SK-N-SH treated with all-trans-retinoic acid at 6 μM for 48 hours (cell line): Measurements from ENCODE around the gene FLNC.

Experiments
- ATAC-seq: fragments of 200-7000 bp; cut with Tn5 transposase; 3 replicates; pipeline ENCODE4 v1.9.1; 2020; ENCODE audit warnings: mild to moderate bottlenecking, moderate library complexity
- ARNTL ChIP-seq: fragments of 450-650 bp; formaldehyde crosslinking; IDR thresholded peaks from 2 replicates; pipeline ENCODE4 v1.5.0; 2020; ENCODE audit warnings: low read depth, mild to moderate bottlenecking, moderate library complexity, borderline replicate concordance
- BACH2 ChIP-seq: fragments of 250-450 bp; sonication (Bioruptor Pico); IDR thresholded peaks from 2 replicates; pipeline ENCODE4 v1.9.0; 2021; ENCODE audit warnings: mild to moderate bottlenecking, borderline replicate concordance
- CREB5 ChIP-seq: fragments of 250-450 bp; sonication (Bioruptor Pico); IDR thresholded peaks from 2 replicates; pipeline ENCODE4 v1.5.1; 2020; ENCODE audit warnings: low read depth, mild to moderate bottlenecking, moderate library complexity
- CSDC2 ChIP-seq: fragments of 250-450 bp; sonication (Bioruptor Pico); IDR thresholded peaks from 2 replicates; pipeline ENCODE4 v1.5.0; 2020; ENCODE audit warnings: mild to moderate bottlenecking, moderate library complexity
- CSRNP3 ChIP-seq: fragments of 250-450 bp; sonication (Bioruptor Pico); IDR thresholded peaks from 2 replicates; pipeline ENCODE4 v1.5.1; 2021; ENCODE audit warnings: mild to moderate bottlenecking, moderate library complexity
- ESRRG ChIP-seq: fragments of 250-450 bp; sonication (Bioruptor Pico); IDR thresholded peaks from 2 replicates; pipeline ENCODE4 v1.6.1; 2021; ENCODE audit warnings: mild to moderate bottlenecking
- GLIS3 ChIP-seq: fragments of 250-450 bp; sonication (Bioruptor Pico); IDR thresholded peaks from 2 replicates; pipeline ENCODE4 v1.5.0; 2020; ENCODE audit warnings: mild to moderate bottlenecking, moderate library complexity
- ISL1 ChIP-seq: fragments of 250-450 bp; sonication (Bioruptor Pico); IDR thresholded peaks from 2 replicates; pipeline ENCODE4 v2.1.2; 2022; ENCODE audit warnings: mild to moderate bottlenecking, moderate library complexity
- OSR1 ChIP-seq: fragments of 250-450 bp; sonication (Bioruptor Pico); IDR thresholded peaks from 2 replicates; pipeline ENCODE4 v1.8.0; 2022; ENCODE audit warnings: moderate library complexity, mild to moderate bottlenecking, inconsistent platforms
- PATZ1 ChIP-seq: fragments of 250-450 bp; sonication (Bioruptor Pico); IDR thresholded peaks from 2 replicates; pipeline ENCODE4 v1.8.0; 2020; ENCODE audit warnings: mild to moderate bottlenecking, moderate library complexity, borderline replicate concordance
- POU6F1 ChIP-seq: fragments of 250-450 bp; sonication (Bioruptor Pico); IDR thresholded peaks from 2 replicates; pipeline ENCODE4 v1.8.0; 2021; ENCODE audit warnings: low read depth, mild to moderate bottlenecking, moderate library complexity, borderline replicate concordance
- PPARA ChIP-seq: fragments of 250-450 bp; sonication (Bioruptor Pico); IDR thresholded peaks from 2 replicates; pipeline ENCODE4 v1.5.0; 2020; ENCODE audit warnings: mild to moderate bottlenecking, borderline replicate concordance
- RARB ChIP-seq: fragments of 250-450 bp; sonication (Bioruptor Pico); IDR thresholded peaks from 2 replicates; pipeline ENCODE4 v1.8.0; 2021; ENCODE audit warnings: mild to moderate bottlenecking, moderate library complexity
- SNAI2 ChIP-seq: fragments of 250-450 bp; sonication (Bioruptor Pico); IDR thresholded peaks from 2 replicates; pipeline ENCODE4 v1.5.0; 2020; ENCODE audit warnings: mild to moderate bottlenecking, moderate library complexity
- TCF4 ChIP-seq: fragments of 250-450 bp; sonication (Bioruptor Pico); IDR thresholded peaks from 2 replicates; pipeline ENCODE4 v1.8.0; 2021; ENCODE audit warnings: mild to moderate bottlenecking, moderate library complexity, borderline replicate concordance
- TOX ChIP-seq: fragments of 250-450 bp; sonication (Bioruptor Pico); IDR thresholded peaks from 2 replicates; pipeline ENCODE4 v1.8.0; 2021; ENCODE audit warnings: mild to moderate bottlenecking, moderate library complexity, borderline replicate concordance
- TSHZ2 ChIP-seq: fragments of 250-450 bp; sonication (Bioruptor Pico); IDR thresholded peaks from 2 replicates; pipeline ENCODE4 v1.5.0; 2020; ENCODE audit warnings: mild to moderate bottlenecking, moderate library complexity
- ZC3H10 ChIP-seq: fragments of 250-450 bp; sonication (Bioruptor Pico); IDR thresholded peaks from 2 replicates; pipeline ENCODE4 v1.5.1; 2021; ENCODE audit warnings: mild to moderate bottlenecking, moderate library complexity
- ZFP30 ChIP-seq: fragments of 450-650 bp; formaldehyde crosslinking; IDR thresholded peaks from 2 replicates; pipeline ENCODE4 v1.5.0; 2022; ENCODE audit warnings: mild to moderate bottlenecking, moderate library complexity
- ZNF565 ChIP-seq: fragments of 450-650 bp; formaldehyde crosslinking; conservative IDR thresholded peaks from 2 replicates; pipeline ENCODE4 v1.5.0; 2020; ENCODE audit warnings: low read depth, mild to moderate bottlenecking, moderate library complexity
- ZNF70 ChIP-seq: fragments of 450-650 bp; formaldehyde crosslinking; IDR thresholded peaks from 2 replicates; pipeline ENCODE4 v1.5.0; 2020; ENCODE audit warnings: mild to moderate bottlenecking, moderate library complexity
- ZNF8 ChIP-seq: fragments of 450-650 bp; formaldehyde crosslinking; IDR thresholded peaks from 2 replicates; pipeline ENCODE4 v1.5.0; 2020; ENCODE audit warnings: mild to moderate bottlenecking, moderate library complexity

The FLNC gene

GRCh38 chr7:128889121-128889520, 58.9 kb downstream of the FLNC start:
- no peak for ATAC-seq
- TF ChIP-seq CREB5 (no peak), PPARA (CRISPR knock-in tag) (no peak), ARNTL (no peak), GLIS3 (no peak), CSDC2 (CRISPR knock-in tag) (no peak), ZNF70 (CRISPR knock-in tag) (no peak), PATZ1 (CRISPR knock-in tag) (no peak), ZNF8 (CRISPR knock-in tag) (no peak), ZFP30 (no peak), POU6F1 (no peak), ESRRG (CRISPR knock-in tag) (no peak), CSRNP3 (CRISPR knock-in tag) (no peak), RARB (CRISPR knock-in tag) (no peak), TOX (no peak), SNAI2 (CRISPR knock-in tag) (no peak), OSR1 (CRISPR knock-in tag) (no peak), ISL1 (no peak), TSHZ2 (CRISPR knock-in tag) (no peak), TCF4 (CRISPR knock-in tag) (no peak), BACH2 (CRISPR knock-in tag) (no peak)

GRCh38 chr7:128890306-128891109, 60.3 kb downstream of the FLNC start:
- peak; percentile 54 for ATAC-seq
- TF ChIP-seq TOX = no peak
- no peak for TF ChIP-seq ZNF565 (CRISPR knock-in tag)
- TF ChIP-seq ISL1 = no peak
- no peak for TF ChIP-seq TSHZ2 (CRISPR knock-in tag)
- no peak for TF ChIP-seq ZC3H10 (CRISPR knock-in tag)
